ENCODE measurements around the gene PLEKHG4.

DNA sequence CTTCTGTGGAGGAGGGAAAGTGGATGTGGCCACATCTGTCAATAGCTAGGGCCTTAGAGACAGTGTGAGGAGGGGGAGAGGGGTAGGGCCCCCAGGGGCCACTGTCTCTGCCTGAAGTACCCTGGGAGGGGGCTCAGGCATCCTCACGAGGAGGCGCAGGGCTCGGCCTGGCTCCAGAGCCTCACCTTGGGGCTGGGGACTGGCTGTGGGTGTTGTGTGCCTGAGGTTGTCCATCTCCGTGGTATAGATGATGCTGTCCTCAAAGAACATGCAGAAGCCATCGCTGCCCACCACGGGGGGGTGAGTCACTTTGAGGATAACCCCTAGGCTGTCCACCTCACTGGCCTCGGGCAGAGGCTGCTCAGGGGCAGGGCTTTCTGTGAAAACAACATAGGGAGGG is 12.1 kb downstream of the PLEKHG4 start:
- TF ChIP-seq POLR2A (IDR thresholded peaks at IDR 0.05; ENCODE audit: low read depth, low read length) (no peak), POLR2AphosphoS5 (IDR thresholded peaks at IDR 0.05; ENCODE audit: low read depth, low read length) (no peak), TAF1 (IDR thresholded peaks at IDR 0.05; ENCODE audit: low read depth, low read length) (no peak), SPI1 (IDR thresholded peaks at IDR 0.05; ENCODE audit: low read depth, low read length) (no peak)

Data from GM12891 (cell line).